GM19035 (cell line): ENCODE data around the gene SGPP1.
"Not testable (repeated sequence)": the region's sequence is repeated elsewhere in the genome, so short reads cannot be mapped to it uniquely, and the experiment has no call there.

Source experiments
- ATAC-seq: cut with Tn5 transposase; IDR thresholded peaks from one replicate; pipeline ENCODE4 v1.9.1; 2021; ENCODE audit not compliant: unreplicated experiment

The SGPP1 gene

GRCh38 chr14:63641473-63642228 lies 86.2 kb downstream of the SGPP1 start, which contains the start of gene WDR89:
Gene WDR89, minus strand, starts transcription at chr14:63641871. Its CDS starts 41,929 bp downstream, at chr14:63599942.
- ATAC-seq, result peak; percentile 84

GRCh38 chr14:63638493-63638892 lies 89.4 kb downstream of the SGPP1 start:
- no peak for ATAC-seq

- ATAC-seq, result not testable (repeated sequence)
Measured at GRCh38 chr14:63636094-63636635, 91.7 kb downstream of the SGPP1 start.
